GM18519 (cell line): ENCODE measurements around the gene FAM50A.
"Not testable (repeated sequence)": the region's sequence is repeated elsewhere in the genome, so short reads cannot be mapped to it uniquely, and the experiment has no call there.

Experiments used
- ATAC-seq: cut with Tn5 transposase; IDR thresholded peaks from one replicate; pipeline ENCODE4 v1.9.1; 2021; ENCODE audit warnings: mild to moderate bottlenecking, moderate library complexity; ENCODE audit not compliant: unreplicated experiment, low FRiP score

Gene FAM50A

GRCh38 chrX:154443992-154444754 lies at the start of gene FAM50A:
Gene FAM50A, plus strand, starts transcription at chrX:154444141. Its CDS starts 95 bp downstream, at chrX:154444236.
- ATAC-seq = no peak

GRCh38 chrX:154396363-154396762 lies 47.6 kb upstream of the FAM50A start:
- not testable (repeated sequence) for ATAC-seq

GRCh38 chrX:154396973-154397887 lies 46.7 kb upstream of the FAM50A start:
- ATAC-seq = no peak

GRCh38 chrX:154397888-154398667 lies 45.9 kb upstream of the FAM50A start, which contains the start of gene RPL10:
Gene RPL10, plus strand, starts transcription at chrX:154398377. Its CDS starts 143 bp downstream, at chrX:154398520.
- ATAC-seq = peak; percentile 77

- ATAC-seq = no peak
These were observed 45.0 kb upstream of the FAM50A start for GRCh38 chrX:154398668-154399526.

- no peak for ATAC-seq
These were observed 44.2 kb upstream of the FAM50A start for GRCh38 chrX:154399527-154400368.

GRCh38 chrX:154400369-154400817 lies 43.5 kb upstream of the FAM50A start:
- ATAC-seq = not testable (repeated sequence)

- ATAC-seq = no peak
These were observed 42.7 kb upstream of the FAM50A start for GRCh38 chrX:154401045-154401799.

GRCh38 chrX:154401918-154402621 lies 41.9 kb upstream of the FAM50A start:
- ATAC-seq = no peak

GRCh38 chrX:154402622-154403127 lies 41.3 kb upstream of the FAM50A start:
- no peak for ATAC-seq

GRCh38 chrX:154403192-154403591 lies 40.7 kb upstream of the FAM50A start:
- no peak for ATAC-seq

GRCh38 chrX:154403858-154404257 lies 40.1 kb upstream of the FAM50A start:
- no peak for ATAC-seq

- no peak for ATAC-seq
These were observed 39.2 kb upstream of the FAM50A start for GRCh38 chrX:154404625-154405192.

GRCh38 chrX:154408659-154409221 lies 35.2 kb upstream of the FAM50A start:
- no peak for ATAC-seq

GRCh38 chrX:154409222-154409871 lies 34.6 kb upstream of the FAM50A start, which contains the start of gene DNASE1L1:
Gene DNASE1L1, minus strand, starts transcription at chrX:154409254. Its CDS starts 3,686 bp downstream, at chrX:154405568.
- no peak for ATAC-seq

- ATAC-seq = no peak
These were observed 32.0 kb upstream of the FAM50A start for GRCh38 chrX:154411981-154412340.
